ENCODE measurements around the gene LAMA3. TPM values are rescaled to one million over a fixed set of nuclear protein-coding genes. Genes with fewer than 3 reads are reported as not detected.

Gene LAMA3
- total and polyA plus RNA-seq, 5 donors = 1.7 to 5.4 (median 4.2) TPM

- no peaks in the 10 kb centered on the region for H3K9me3 ChIP-seq (ENCODE audit: control insufficient read depth, low read length)
- DNase-seq (no peak), ATAC-seq (peak; percentile 49 to 57)
- H3K27me3 ChIP-seq (ENCODE audit: control insufficient read depth, insufficient read depth) = no peaks in the 10 kb centered on the region
- no peak overlapping the region for H3K4me3 ChIP-seq (ENCODE audit: low read length)
- no peaks in the 10 kb centered on the region for H3K4me1 ChIP-seq (ENCODE audit: control insufficient read depth, insufficient read depth, low read length)
- H3K27ac ChIP-seq (ENCODE audit: low read length) = no peak overlapping the region
- intact Hi-C loops (cut with DNase I) = no loop called here
- 44% methylated on average over 1 of the region's 1 CpG for WGBS
Observed at GRCh38 chr18:23752796-23753195, 63.5 kb downstream of the LAMA3 start.

- Histone ChIP-seq H3K27ac (ENCODE audit: low read length) (no peak overlapping the region), H3K27me3 (ENCODE audit: control insufficient read depth, insufficient read depth) (no peaks in the 10 kb centered on the region), H3K4me3 (ENCODE audit: low read length) (no peak overlapping the region), H3K9me3 (ENCODE audit: control insufficient read depth, low read length) (no peaks in the 10 kb centered on the region), H3K4me1 (ENCODE audit: control insufficient read depth, insufficient read depth, low read length) (no peaks in the 10 kb centered on the region)
- intact Hi-C loops (cut with DNase I) = no loop called here
- 78% methylated on average over 34 of the region's 34 CpGs for WGBS
- peak in 1 of 2 donors; percentile 19 for ATAC-seq
- peak in 1 of 3 donors; percentile 44 for DNase-seq
Observed at GRCh38 chr18:23756590-23757436, 67.6 kb downstream of the LAMA3 start.

GRCh38 chr18:23757437-23757733, 68.1 kb downstream of the LAMA3 start:
- Histone ChIP-seq H3K27ac (ENCODE audit: low read length) (no peak overlapping the region), H3K4me3 (ENCODE audit: low read length) (no peak overlapping the region), H3K9me3 (ENCODE audit: control insufficient read depth, low read length) (no peaks in the 10 kb centered on the region), H3K4me1 (ENCODE audit: control insufficient read depth, insufficient read depth, low read length) (no peaks in the 10 kb centered on the region), H3K27me3 (ENCODE audit: control insufficient read depth, insufficient read depth) (no peaks in the 10 kb centered on the region)
- no peak for ATAC-seq
- 50% methylated on average over 8 of the region's 8 CpGs for WGBS
- DNase-seq = no peak
- intact Hi-C loops (cut with DNase I) = no loop called here

- H3K4me1 ChIP-seq (ENCODE audit: control insufficient read depth, insufficient read depth, low read length) = no peaks in the 10 kb centered on the region
- WGBS = 87% methylated on average over 14 of the region's 14 CpGs
- H3K9me3 ChIP-seq (ENCODE audit: control insufficient read depth, low read length) = no peaks in the 10 kb centered on the region
- H3K27me3 ChIP-seq (ENCODE audit: control insufficient read depth, insufficient read depth) = no peaks in the 10 kb centered on the region
- DNase-seq (no peak), ATAC-seq (no peak)
- intact Hi-C loops (cut with DNase I) = no loop called here
- no peak overlapping the region for H3K4me3 ChIP-seq (ENCODE audit: low read length)
- H3K27ac ChIP-seq (ENCODE audit: low read length) = no peak overlapping the region
Observed at GRCh38 chr18:23758281-23758680, 69.0 kb downstream of the LAMA3 start.

GRCh38 chr18:23761941-23762340, 72.7 kb downstream of the LAMA3 start:
- Histone ChIP-seq H3K27me3 (ENCODE audit: control insufficient read depth, insufficient read depth) (no peaks in the 10 kb centered on the region), H3K4me1 (ENCODE audit: control insufficient read depth, insufficient read depth, low read length) (no peaks in the 10 kb centered on the region), H3K4me3 (ENCODE audit: low read length) (no peak overlapping the region), H3K27ac (ENCODE audit: low read length) (no peak overlapping the region), H3K9me3 (ENCODE audit: control insufficient read depth, low read length) (no peaks in the 10 kb centered on the region)
- ATAC-seq = no peak
- intact Hi-C loops (cut with DNase I) = no loop called here
- 91% methylated on average over 5 of the region's 5 CpGs for WGBS
- no peak for DNase-seq

GRCh38 chr18:23763343-23763742, 74.1 kb downstream of the LAMA3 start:
- ATAC-seq = no peak
- H3K27me3 ChIP-seq (ENCODE audit: control insufficient read depth, insufficient read depth) = no peaks in the 10 kb centered on the region
- no peaks in the 10 kb centered on the region for H3K4me1 ChIP-seq (ENCODE audit: control insufficient read depth, insufficient read depth, low read length)
- 97% methylated on average over 4 of the region's 4 CpGs for WGBS
- no peak for DNase-seq
- H3K9me3 ChIP-seq (ENCODE audit: control insufficient read depth, low read length) = no peaks in the 10 kb centered on the region
- no peak overlapping the region for H3K4me3 ChIP-seq (ENCODE audit: low read length)
- intact Hi-C loops (cut with DNase I) = no loop called here
- no peak overlapping the region for H3K27ac ChIP-seq (ENCODE audit: low read length)

GRCh38 chr18:23765931-23766330, 76.7 kb downstream of the LAMA3 start:
- Histone ChIP-seq H3K9me3 (ENCODE audit: control insufficient read depth, low read length) (no peaks in the 10 kb centered on the region), H3K27me3 (ENCODE audit: control insufficient read depth, insufficient read depth) (no peaks in the 10 kb centered on the region), H3K4me1 (ENCODE audit: control insufficient read depth, insufficient read depth, low read length) (no peaks in the 10 kb centered on the region), H3K27ac (ENCODE audit: low read length) (no peak overlapping the region), H3K4me3 (ENCODE audit: low read length) (no peak overlapping the region)
- 97% methylated on average over 1 of the region's 1 CpG for WGBS
- ATAC-seq (no peak), DNase-seq (no peak)
- intact Hi-C loops (cut with DNase I) = no loop called here

GRCh38 chr18:23772327-23773024, 83.2 kb downstream of the LAMA3 start:
- no peak overlapping the region for H3K4me3 ChIP-seq (ENCODE audit: low read length)
- no peak overlapping the region for H3K27ac ChIP-seq (ENCODE audit: low read length)
- DNase-seq (no peak), ATAC-seq (no peak)
- H3K4me1 ChIP-seq (ENCODE audit: control insufficient read depth, insufficient read depth, low read length) = no peaks in the 10 kb centered on the region
- WGBS = 83% methylated on average over 4 of the region's 4 CpGs
- no peaks in the 10 kb centered on the region for H3K27me3 ChIP-seq (ENCODE audit: control insufficient read depth, insufficient read depth)
- H3K9me3 ChIP-seq (ENCODE audit: control insufficient read depth, low read length) = no peaks in the 10 kb centered on the region
- intact Hi-C loops (cut with DNase I) = no loop called here

- WGBS = 56% methylated on average over 3 of the region's 3 CpGs
- Histone ChIP-seq H3K9me3 (ENCODE audit: control insufficient read depth, low read length) (no peaks in the 10 kb centered on the region), H3K27ac (ENCODE audit: low read length) (no peak overlapping the region), H3K4me3 (ENCODE audit: low read length) (no peak overlapping the region), H3K27me3 (ENCODE audit: control insufficient read depth, insufficient read depth) (no peaks in the 10 kb centered on the region), H3K4me1 (ENCODE audit: control insufficient read depth, insufficient read depth, low read length) (no peaks in the 10 kb centered on the region)
- ATAC-seq = no peak
- no peak for DNase-seq
- intact Hi-C loops (cut with DNase I) = no loop called here
Observed at GRCh38 chr18:23776306-23776705, 87.1 kb downstream of the LAMA3 start.

GRCh38 chr18:23778828-23779227, 89.6 kb downstream of the LAMA3 start:
- 98% methylated on average over 2 of the region's 2 CpGs for WGBS

GRCh38 chr18:23779696-23780303, 90.5 kb downstream of the LAMA3 start:
- no peak overlapping the region for H3K27ac ChIP-seq (ENCODE audit: low read length)
- DNase-seq (no peak), ATAC-seq (peak; percentile 19 to 39)
- intact Hi-C loops (cut with DNase I) = no loop called here
- no peaks in the 10 kb centered on the region for H3K9me3 ChIP-seq (ENCODE audit: control insufficient read depth, low read length)
- H3K27me3 ChIP-seq (ENCODE audit: control insufficient read depth, insufficient read depth) = no peaks in the 10 kb centered on the region
- no peak overlapping the region for H3K4me3 ChIP-seq (ENCODE audit: low read length)
- no peaks in the 10 kb centered on the region for H3K4me1 ChIP-seq (ENCODE audit: control insufficient read depth, insufficient read depth, low read length)
- WGBS = 53% methylated on average over 5 of the region's 5 CpGs

More at GRCh38 chr18:23778828-23779227, 89.6 kb downstream of the LAMA3 start:
- intact Hi-C loops (cut with DNase I) = no loop called here
- Histone ChIP-seq H3K9me3 (ENCODE audit: control insufficient read depth, low read length) (no peaks in the 10 kb centered on the region), H3K27ac (ENCODE audit: low read length) (no peak overlapping the region), H3K4me1 (ENCODE audit: control insufficient read depth, insufficient read depth, low read length) (no peaks in the 10 kb centered on the region), H3K27me3 (ENCODE audit: control insufficient read depth, insufficient read depth) (no peaks in the 10 kb centered on the region), H3K4me3 (ENCODE audit: low read length) (no peak overlapping the region)
- DNase-seq (no peak), ATAC-seq (no peak)

Data from right cardiac atrium (tissue), 5 donors.